Testis (tissue), 2 donors: Measurements from ENCODE around the gene ADAP1.

Experiments used
- CTCF ChIP-seq, 3 experiments: fragments of 450-650 bp in 2 of 3; fragments of 200-600 bp in 1 of 3; sonication (generic) in 1 of 3; IDR thresholded peaks; one replicate each; pipeline ENCODE4 v1.5.1; 2016 to 2019; ENCODE audit warnings: antibody characterized with exemption in 3 of 3, mild to moderate bottlenecking in 2 of 3, moderate library complexity in 1 of 3
- POLR2A ChIP-seq: fragments of 450-650 bp; IDR thresholded peaks from one replicate; pipeline ENCODE4 v1.6.1; 2017; ENCODE audit warnings: antibody characterized with exemption, mild to moderate bottlenecking, moderate library complexity

- TF ChIP-seq CTCF (IDR thresholded peaks at IDR 0.05), result no peak
- TF ChIP-seq POLR2A, result no peak
Measured at GRCh38 chr7:868189-868486, 86.3 kb downstream of the ADAP1 start.
